Measurements from ENCODE around the gene RUNX2. TPM values are rescaled to one million over a fixed set of nuclear protein-coding genes. Genes with fewer than 3 reads are reported as not detected.
A peak's percentile ranks its signal among the peaks of the same experiment; 100 is the strongest.

RUNX2 gene
- total and polyA plus RNA-seq, 9 of the 15 experiments (the other 6 are each of a cell fraction or from before 2014, with no cell fraction given): 0.29 to 1.00 (median 0.43) TPM

- TF ChIP-seq THAP12 (CRISPR knock-in tag; IDR thresholded peaks at IDR 0.05) (no peak), HEY1 (CRISPR knock-in tag; IDR thresholded peaks at IDR 0.05; ENCODE audit: borderline replicate concordance) (no peak), ZZZ3 (IDR thresholded peaks at IDR 0.05) (no peak), FIP1L1 (IDR thresholded peaks at IDR 0.05; ENCODE audit: low read depth, low read length, poor library complexity, severe bottlenecking) (no peak), ZNF449 (CRISPR knock-in tag; IDR thresholded peaks at IDR 0.05) (no peak), ZNF277 (CRISPR knock-in tag; IDR thresholded peaks at IDR 0.05; ENCODE audit: borderline replicate concordance) (no peak), SMARCE1 (IDR thresholded peaks at IDR 0.05) (peak; percentile 67), TBP (optimal IDR thresholded peaks at IDR 0.05; ENCODE audit: low read depth, low read length) (no peak), POLR2AphosphoS2 (IDR thresholded peaks at IDR 0.05; ENCODE audit: low read length) (no peak), HDAC6 (IDR thresholded peaks at IDR 0.05; ENCODE audit: low read depth, low read length) (no peak), ZKSCAN8 (CRISPR knock-in tag; IDR thresholded peaks at IDR 0.05) (no peak), MAFG (tag; conservative IDR thresholded peaks at IDR 0.05) (peak; percentile 98), ZNF561 (CRISPR knock-in tag; conservative IDR thresholded peaks at IDR 0.05) (no peak), ZNF407 (IDR thresholded peaks at IDR 0.05; ENCODE audit: low read depth) (no peak), PURB (CRISPR knock-in tag; IDR thresholded peaks at IDR 0.05; ENCODE audit: low read depth) (no peak), FOXK2 (conservative IDR thresholded peaks at IDR 0.05 in 1 of 2, IDR thresholded peaks at IDR 0.05 in 1 of 2; ENCODE audit: low read depth in 2 of 2) (peak in 1 of 2 experiments; percentile 14; a peak in 1 of 4 replicates)
Measured at GRCh38 chr6:45351667-45352066, 23.5 kb downstream of the RUNX2 start (continued).

Data from K562 (cell line).